ENCODE results near the gene CEACAM18.

- TF ChIP-seq CTCF (IDR thresholded peaks at IDR 0.05) (no peak), POLR2AphosphoS5 (IDR thresholded peaks at IDR 0.05) (no peak), POLR2A (IDR thresholded peaks at IDR 0.05) (no peak)
These were observed 27.5 kb upstream of the CEACAM18 start for GRCh38 chr19:51450730-51451307.
